GM10248 (cell line): Measurements from ENCODE around the gene LRRC28.

ENCODE experiments used
- CTCF ChIA-PET: fragments of 300-600 bp; sonication (Branson Sonifier 250); formaldehyde crosslinking; extraction: SDS; loops from one replicate; lab custom pipeline; 2021; ENCODE audit warnings: antibody characterized with exemption; lab: Yijun Ruan, JAX
- POLR2A ChIA-PET: fragments of 350-650 bp; sonication (Branson Sonifier 250); formaldehyde crosslinking; extraction: SDS; loops from one replicate; lab custom pipeline; 2020; ENCODE audit warnings: antibody characterized with exemption; lab: Yijun Ruan, JAX
- DNase-seq: peaks from one replicate; pipeline ENCODE4 v3.0.0; 2012; ENCODE audit errors: extremely low spot score
- TF ChIP-seq, protein P1 (sequence below): IDR thresholded peaks from 2 replicates; pipeline ENCODE4 v1.5.1; 2012; ENCODE audit warnings: mild to moderate bottlenecking, low read depth; ENCODE audit errors: extremely low read depth, missing control alignments, control extremely low read depth

The LRRC28 gene

DNA sequence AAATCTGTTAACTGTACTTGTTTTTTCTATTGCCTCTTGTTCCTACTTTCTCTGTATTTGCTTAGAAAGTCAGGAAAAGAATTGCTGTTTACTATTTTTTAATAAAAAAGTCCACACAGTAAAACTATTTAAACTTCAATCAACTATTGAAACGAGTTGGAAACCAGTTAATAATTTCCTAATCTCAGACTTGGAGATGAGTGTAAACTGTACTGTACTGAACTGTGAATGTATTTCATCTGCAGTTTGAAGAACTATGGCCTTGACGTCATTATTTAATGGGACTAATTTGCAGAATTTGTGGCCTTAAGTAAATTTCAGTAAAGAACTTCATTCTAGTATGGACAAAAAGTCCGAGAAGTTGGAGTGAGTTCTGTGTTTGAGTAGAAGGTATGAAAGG is 89.1 kb downstream of the LRRC28 start:
- ChIA-PET CTCF (interaction anchor here (1.4 to 1.9 kb wide), 4 partner anchors 15 to 364 kb away, joined by 3 to 5 read pairs (median 4); no protein-coding TSS in a partner anchor), POLR2A (interaction anchor here (0.7 kb wide), 1 partner anchor 400 kb away, joined by 3 read pairs; no protein-coding TSS in a partner anchor)
- no peak for DNase-seq
- TF ChIP-seq, protein P1, sequence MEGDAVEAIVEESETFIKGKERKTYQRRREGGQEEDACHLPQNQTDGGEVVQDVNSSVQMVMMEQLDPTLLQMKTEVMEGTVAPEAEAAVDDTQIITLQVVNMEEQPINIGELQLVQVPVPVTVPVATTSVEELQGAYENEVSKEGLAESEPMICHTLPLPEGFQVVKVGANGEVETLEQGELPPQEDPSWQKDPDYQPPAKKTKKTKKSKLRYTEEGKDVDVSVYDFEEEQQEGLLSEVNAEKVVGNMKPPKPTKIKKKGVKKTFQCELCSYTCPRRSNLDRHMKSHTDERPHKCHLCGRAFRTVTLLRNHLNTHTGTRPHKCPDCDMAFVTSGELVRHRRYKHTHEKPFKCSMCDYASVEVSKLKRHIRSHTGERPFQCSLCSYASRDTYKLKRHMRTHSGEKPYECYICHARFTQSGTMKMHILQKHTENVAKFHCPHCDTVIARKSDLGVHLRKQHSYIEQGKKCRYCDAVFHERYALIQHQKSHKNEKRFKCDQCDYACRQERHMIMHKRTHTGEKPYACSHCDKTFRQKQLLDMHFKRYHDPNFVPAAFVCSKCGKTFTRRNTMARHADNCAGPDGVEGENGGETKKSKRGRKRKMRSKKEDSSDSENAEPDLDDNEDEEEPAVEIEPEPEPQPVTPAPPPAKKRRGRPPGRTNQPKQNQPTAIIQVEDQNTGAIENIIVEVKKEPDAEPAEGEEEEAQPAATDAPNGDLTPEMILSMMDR, result no peak

GRCh38 chr15:99341786-99342185 is 90.5 kb downstream of the LRRC28 start:
- DNase-seq, result no peak
- ChIA-PET POLR2A (no interaction called here), CTCF (interaction anchor here (0.7 to 1.5 kb wide), 6 partner anchors 13 to 362 kb away, joined by 3 read pairs; no protein-coding TSS in a partner anchor)
- TF ChIP-seq, protein P1, result no peak

DNA sequence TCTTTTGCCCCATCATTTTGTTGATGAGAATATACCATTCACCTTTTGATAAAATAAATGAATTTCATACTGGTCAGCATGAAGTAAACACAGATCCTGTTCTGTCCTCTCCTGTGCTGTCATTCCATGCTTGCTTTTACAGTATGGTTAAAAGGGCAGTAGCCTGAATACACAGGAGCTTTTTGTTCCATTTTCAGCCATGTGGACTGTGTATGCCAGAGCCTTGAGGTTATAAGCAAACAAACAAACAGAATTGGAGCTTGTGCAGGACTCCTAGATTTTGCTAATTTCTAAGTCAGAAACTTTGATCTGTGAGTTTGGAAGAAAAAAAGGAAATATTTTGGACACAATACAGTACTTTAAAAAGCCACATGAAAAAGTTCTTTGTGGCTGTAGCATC is 91.9 kb downstream of the LRRC28 start:
- no peak for DNase-seq
- ChIA-PET POLR2A (no interaction called here), CTCF (interaction anchor here (1.2 to 2.3 kb wide), 3 partner anchors 14 to 361 kb away, joined by 3 to 11 read pairs (median 3); no protein-coding TSS in a partner anchor)
- TF ChIP-seq, protein P1, result no peak

GRCh38 chr15:99343881-99344551 is 92.7 kb downstream of the LRRC28 start:
- POLR2A ChIA-PET, result no interaction called here
- DNase-seq, result no peak
- TF ChIP-seq, protein P1, result no peak
- CTCF ChIA-PET, result interaction anchor here (0.8 to 2.6 kb wide), 9 partner anchors 10 to 389 kb away, joined by 3 to 11 read pairs (median 3); partner anchors contain the start of gene LYSMD4

GRCh38 chr15:99344639-99345038 is 93.4 kb downstream of the LRRC28 start:
- CTCF ChIA-PET, result interaction anchor here (0.8 to 2.6 kb wide), 8 partner anchors 10 to 389 kb away, joined by 3 to 11 read pairs (median 3); partner anchors contain the start of gene LYSMD4

DNA sequence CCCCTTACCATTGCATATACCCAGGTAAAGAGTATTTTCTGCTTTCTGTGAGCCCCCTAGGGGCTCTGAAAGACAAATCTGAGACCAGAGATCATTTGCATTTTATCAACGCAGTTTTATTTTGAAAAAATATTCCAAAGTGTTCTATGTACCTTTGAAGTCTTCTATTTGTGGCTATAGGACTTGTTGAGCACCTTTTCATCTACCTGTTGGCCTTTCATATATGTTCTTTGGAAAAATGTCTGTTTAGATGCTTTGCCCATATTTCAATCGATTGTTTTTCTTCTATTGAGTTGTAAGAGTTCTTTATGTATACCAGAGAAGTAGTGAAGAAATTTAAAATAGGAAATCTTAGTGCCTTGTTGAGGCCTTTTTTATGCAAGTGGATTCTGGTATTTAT is 94.0 kb downstream of the LRRC28 start:
- POLR2A ChIA-PET, result no interaction called here
- no peak for DNase-seq
- CTCF ChIA-PET, result interaction anchor here (1.2 to 2.6 kb wide), 2 partner anchors 11 to 388 kb away, joined by 3 to 9 read pairs; partner anchors contain the start of gene LYSMD4
- TF ChIP-seq, protein P1, result no peak

More at GRCh38 chr15:99344639-99345038, 93.4 kb downstream of the LRRC28 start:
- POLR2A ChIA-PET, result no interaction called here
- TF ChIP-seq, protein P1, result no peak
- peak; percentile 17 for DNase-seq
